GM18502 (cell line): ENCODE measurements around the gene TWSG1.
A peak's percentile ranks its signal among the peaks of the same experiment; 100 is the strongest.
"Not testable (repeated sequence)": the region's sequence is repeated elsewhere in the genome, so short reads cannot be mapped to it uniquely, and the experiment has no call there.

ENCODE experiments used
- ATAC-seq: cut with Tn5 transposase; IDR thresholded peaks from one replicate; pipeline ENCODE4 v1.9.1; 2021; ENCODE audit warnings: mild to moderate bottlenecking; ENCODE audit not compliant: unreplicated experiment, poor library complexity

TWSG1 gene

GRCh38 chr18:9334973-9335696 lies 562 bp downstream of the TWSG1 start:
- peak; percentile 48 for ATAC-seq

- no peak for ATAC-seq
These were observed 1.1 kb downstream of the TWSG1 start for GRCh38 chr18:9335697-9336045.

DNA sequence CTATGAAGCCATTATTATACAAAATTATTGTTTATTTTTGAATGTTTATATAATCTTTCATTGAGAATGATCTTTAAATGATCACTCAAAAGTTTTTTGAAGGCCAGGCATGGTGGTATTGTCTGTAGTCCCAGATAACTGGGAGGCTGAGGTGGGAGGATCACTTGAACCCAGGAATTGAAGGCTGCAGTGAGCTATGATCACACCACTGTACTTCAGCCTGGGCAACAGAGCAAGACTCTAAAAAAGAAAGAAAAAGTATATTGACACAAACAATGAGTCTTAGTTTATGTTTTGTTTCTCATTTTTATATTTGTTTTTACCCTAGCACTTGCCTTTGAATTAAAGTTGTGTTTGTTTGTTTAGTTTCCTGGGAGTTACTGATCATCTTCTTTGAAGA lies 2.3 kb downstream of the TWSG1 start:
- no peak for ATAC-seq

GRCh38 chr18:9337873-9338272 lies 3.3 kb downstream of the TWSG1 start:
- no peak for ATAC-seq

DNA sequence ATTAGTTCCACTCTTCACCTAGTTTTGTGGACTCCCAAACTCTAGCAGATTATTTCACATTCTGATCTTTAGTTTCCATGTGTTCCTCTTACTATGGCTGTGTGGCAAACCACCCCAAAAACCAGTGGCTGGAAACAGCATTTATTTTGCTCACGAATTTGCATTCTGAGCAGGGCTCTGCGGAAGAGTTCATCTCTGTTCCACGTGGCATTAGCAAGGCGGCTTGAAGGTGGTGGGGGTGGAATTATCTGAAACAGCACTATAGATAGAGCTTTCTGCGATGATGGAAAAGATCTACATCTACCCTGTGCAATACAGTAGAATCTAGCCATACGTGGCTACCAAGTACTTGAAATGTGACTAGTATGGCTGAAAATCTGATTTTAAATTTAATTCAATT lies 5.9 kb downstream of the TWSG1 start:
- no peak for ATAC-seq

- no peak for ATAC-seq
These were observed 9.0 kb downstream of the TWSG1 start for GRCh38 chr18:9343577-9343976.

DNA sequence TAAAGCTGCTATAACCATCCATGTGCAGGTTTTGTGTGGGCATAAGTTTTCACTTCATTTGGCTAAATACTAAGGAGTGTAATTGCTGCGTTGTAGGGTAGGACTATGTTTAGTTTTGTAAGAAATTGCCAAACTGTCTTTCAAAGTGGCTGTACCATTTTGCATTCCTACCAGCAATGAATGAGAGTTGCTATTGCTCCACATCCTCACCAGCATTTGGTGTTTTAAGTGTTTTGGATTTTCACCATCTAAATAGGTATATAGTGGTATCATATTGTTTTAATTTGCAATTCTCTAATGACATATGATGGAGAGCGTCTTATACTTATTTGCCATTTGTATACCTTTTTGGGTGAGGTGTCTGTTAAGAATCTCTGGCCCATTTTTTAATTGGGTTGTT lies 12.2 kb downstream of the TWSG1 start:
- no peak for ATAC-seq

GRCh38 chr18:9348079-9348671 lies 13.6 kb downstream of the TWSG1 start:
- no peak for ATAC-seq

DNA sequence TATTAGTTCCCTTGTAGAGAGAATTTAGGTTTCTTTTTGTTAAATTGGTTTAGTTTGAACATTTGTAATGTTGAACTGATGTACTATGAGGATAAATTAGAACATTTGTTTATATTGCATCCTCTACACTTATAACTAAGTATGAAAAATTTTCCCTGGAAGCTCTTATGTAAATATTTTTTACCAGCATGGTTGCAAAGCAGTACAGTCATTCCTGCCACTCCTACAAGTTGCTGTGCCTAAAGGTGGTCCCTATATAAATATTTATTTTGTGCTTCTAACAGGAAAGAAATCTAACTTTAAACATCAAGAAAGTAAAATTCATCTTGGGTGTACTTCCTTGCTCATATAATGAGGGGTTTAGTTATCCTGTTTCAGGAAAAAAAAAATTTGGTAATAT lies 14.2 kb downstream of the TWSG1 start:
- no peak for ATAC-seq

DNA sequence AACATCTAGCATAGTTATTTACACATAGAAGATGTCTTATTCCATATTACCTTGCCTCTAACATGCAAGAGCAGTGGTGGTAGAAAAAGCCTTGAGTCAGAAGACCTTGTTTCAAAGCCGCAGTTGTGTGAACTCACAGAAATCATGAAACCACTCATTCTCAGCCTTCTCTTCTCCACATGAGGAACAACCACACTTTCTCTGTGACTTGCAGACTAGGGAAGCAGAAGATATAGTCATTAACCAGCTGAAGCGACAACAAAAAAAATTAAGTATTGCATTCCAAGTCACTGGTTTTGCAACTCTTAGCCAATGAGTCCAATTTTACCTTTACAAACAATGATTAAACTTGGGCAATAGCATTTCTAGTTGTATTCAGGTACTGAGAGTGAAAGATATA lies 19.0 kb downstream of the TWSG1 start:
- ATAC-seq: peak; percentile 90

GRCh38 chr18:9354256-9354655 lies 19.7 kb downstream of the TWSG1 start:
- peak; percentile 58 for ATAC-seq

GRCh38 chr18:9356976-9357375 lies 22.4 kb downstream of the TWSG1 start:
- no peak for ATAC-seq

DNA sequence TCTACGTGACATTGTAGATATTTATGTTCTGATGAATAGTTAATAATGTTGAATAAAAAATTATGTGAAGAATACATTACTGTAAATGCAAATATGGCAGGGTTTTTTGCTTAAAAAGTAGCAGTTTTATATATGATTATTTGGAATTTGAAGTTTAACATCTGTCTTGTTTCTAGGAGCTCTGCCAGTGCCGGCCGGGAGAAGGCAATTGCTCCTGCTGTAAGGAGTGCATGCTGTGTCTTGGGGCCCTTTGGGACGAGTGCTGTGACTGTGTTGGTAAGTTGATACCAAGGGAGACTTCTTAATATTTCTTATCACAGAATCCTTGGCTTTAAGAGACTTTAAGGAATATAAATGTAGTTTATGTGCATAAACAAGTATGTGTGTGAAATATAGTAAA lies 25.2 kb downstream of the TWSG1 start:
- no peak for ATAC-seq

DNA sequence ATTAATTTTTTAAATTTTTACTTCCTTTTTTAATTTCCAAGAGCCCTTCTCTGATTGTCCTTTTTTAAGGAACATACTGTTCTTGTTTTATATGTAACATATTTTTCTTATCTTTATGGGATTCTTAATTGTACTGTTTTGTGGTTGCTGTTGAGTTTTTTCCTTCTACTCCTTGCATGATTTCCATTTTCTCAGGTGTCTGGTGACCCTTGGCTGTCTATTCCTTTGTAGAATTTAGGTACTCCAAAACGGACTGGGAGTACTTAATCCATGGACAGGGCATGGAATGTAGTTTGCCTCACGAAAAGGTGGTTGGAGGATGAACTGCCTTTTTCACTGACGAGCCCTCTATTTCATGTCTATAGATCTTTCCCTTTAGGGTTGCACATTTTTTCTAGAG lies 26.6 kb downstream of the TWSG1 start:
- no peak for ATAC-seq

GRCh38 chr18:9362869-9363268 lies 28.3 kb downstream of the TWSG1 start:
- no peak for ATAC-seq

DNA sequence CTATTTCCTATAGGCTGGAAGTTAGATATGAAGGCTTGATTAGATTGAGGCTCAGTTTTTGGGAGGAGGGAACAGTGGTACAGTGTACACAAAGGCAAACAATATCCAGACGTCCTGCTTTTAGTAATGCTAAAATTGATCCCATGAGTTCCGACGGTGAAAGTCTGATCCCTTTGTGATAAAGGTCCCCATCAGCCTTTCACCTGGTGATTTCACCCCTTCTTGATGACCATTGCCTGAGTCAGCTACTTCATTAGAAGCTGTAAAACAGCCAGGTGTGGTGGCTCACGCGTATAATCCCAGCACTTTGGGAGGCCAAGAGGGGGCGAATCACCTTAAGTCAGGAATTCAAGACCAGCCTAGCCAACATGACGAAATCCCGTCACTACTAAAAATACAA lies 29.7 kb downstream of the TWSG1 start:
- ATAC-seq: no peak

GRCh38 chr18:9365406-9365805 lies 30.8 kb downstream of the TWSG1 start:
- ATAC-seq: no peak

GRCh38 chr18:9366126-9366714 lies 31.6 kb downstream of the TWSG1 start:
- no peak for ATAC-seq

DNA sequence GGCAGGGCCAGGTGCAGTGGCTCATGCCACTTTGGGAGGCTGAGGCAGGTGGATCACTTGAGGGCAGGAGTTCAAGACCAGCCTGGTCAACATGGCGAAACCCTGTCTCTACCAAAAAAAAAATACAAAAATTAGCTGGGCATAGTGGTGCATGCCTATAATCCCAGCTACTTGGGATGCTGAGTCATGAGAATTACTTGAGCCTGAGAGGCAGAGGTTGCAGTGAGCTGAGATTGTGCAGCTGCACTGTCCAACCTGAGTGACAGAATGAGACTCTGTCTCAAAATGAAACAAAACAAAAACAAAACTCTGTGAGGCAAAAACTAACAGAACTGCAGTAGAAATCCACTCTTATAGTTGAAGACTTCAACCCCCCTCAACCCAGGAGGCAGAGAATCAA lies 38.7 kb downstream of the TWSG1 start:
- not testable (repeated sequence) for ATAC-seq

DNA sequence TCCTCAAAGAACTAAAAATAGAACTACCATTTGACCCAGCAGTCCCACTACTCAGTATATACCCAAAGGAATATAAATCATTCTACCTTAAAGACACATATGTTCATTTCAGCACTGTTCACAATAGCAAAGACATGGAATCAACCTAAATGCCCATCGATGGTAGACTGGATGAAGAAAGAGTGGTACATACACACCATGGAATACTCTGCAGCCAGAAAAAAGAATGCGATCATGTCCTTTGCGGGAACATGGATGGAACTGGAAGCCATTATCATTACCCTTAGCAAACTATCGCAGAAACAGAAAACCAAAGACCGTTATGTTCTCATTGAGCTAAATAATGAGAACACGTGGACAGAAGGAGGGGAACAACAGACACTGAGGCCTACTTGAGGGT lies 44.5 kb downstream of the TWSG1 start:
- ATAC-seq: no peak

DNA sequence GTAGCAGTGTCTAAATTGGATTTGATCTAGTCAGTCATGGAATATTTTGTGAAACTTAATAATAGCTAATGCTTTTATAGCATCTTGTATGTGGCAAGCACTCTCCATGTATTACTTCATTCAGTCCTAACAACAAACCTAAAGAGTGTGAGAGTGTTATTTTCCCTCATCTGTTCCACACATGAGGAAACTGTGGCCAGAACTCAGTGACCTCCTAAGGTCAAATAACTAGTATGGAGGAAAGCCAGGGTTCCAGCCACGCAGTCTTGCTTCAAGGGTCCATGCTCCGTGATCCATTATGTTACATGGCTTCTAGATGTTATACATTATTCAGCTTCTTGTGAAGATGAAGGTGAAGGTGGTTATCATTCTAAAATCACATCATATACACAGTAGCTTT lies 45.5 kb downstream of the TWSG1 start:
- ATAC-seq: no peak
